ENCODE data around the gene DPP6. TPM values are rescaled to one million over a fixed set of nuclear protein-coding genes. Genes with fewer than 3 reads are reported as not detected.

Gene DPP6
- total RNA-seq, 2 experiments from 2014 or later, result not detected

DNA sequence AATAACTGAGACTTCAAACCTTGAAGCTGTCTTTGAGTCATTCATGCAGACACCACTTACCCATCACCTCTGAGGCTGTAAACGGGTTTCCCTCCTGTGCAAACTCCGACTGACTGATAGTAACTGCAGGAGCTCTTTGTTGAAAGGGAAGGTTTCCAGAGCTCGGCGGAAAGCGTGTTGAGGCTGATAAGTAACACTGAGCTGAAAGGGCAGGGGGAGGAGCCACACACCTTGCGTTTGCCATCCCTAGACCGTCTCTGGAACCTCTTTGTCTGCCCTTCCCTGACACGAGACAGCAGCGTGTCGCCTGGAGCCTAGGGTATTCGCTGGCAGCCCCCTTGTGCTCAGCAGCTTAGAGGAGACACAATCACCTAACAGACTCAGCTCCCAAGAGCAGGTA lies 816.7 kb downstream of the DPP6 start:
- CTCF ChIA-PET, result interaction anchor here (1.0 kb wide), 1 partner anchor 45 kb away, joined by 3 read pairs; no protein-coding TSS in a partner anchor
- no peak overlapping the region for H3K27ac Mint-ChIP-seq
- peaks cover 3% of the 10 kb centered on the region for H3K4me1 Mint-ChIP-seq (ENCODE audit: low read depth)
- no peak overlapping the region for H3K4me3 Mint-ChIP-seq
- intact Hi-C loops (cut with micrococcal nuclease), result no loop called here
- POLR2A ChIA-PET, result no interaction called here
- no peaks in the 10 kb centered on the region for H3K9me3 Mint-ChIP-seq
- no peaks in the 10 kb centered on the region for H3K36me3 Mint-ChIP-seq
- peaks cover 24% of the 10 kb centered on the region for H3K27me3 Mint-ChIP-seq
- no peak for DNase-seq

DNA sequence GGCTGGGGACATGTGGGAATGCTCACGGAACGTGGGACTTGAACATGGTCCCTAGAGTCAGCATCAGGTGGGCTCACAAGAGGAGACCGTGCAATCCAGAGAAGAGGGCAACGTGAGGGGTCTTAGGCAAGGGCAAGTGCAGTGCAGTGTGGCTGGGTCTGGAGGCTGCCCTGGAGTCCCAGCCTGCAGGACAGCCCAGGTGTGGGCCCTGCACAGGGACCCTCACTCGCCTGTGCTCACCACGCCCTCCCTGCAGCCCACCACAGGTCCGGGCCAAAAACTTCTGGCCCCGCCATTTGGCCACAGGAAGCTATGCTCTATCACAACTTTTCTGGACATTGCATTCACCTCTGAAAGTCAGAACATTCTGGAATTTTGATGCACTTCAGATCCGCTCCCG lies 817.2 kb downstream of the DPP6 start:
- Mint-ChIP-seq H3K4me3 (no peak overlapping the region), H3K4me1 (ENCODE audit: low read depth) (peaks cover 3% of the 10 kb centered on the region), H3K9me3 (no peaks in the 10 kb centered on the region), H3K27ac (no peak overlapping the region), H3K27me3 (peaks cover 21% of the 10 kb centered on the region), H3K36me3 (no peaks in the 10 kb centered on the region)
- CTCF ChIA-PET, result interaction anchor here (1.0 kb wide), 1 partner anchor 44 kb away, joined by 3 read pairs; no protein-coding TSS in a partner anchor
- no peak for DNase-seq
- intact Hi-C loops (cut with micrococcal nuclease), result no loop called here
- POLR2A ChIA-PET, result no interaction called here

DNA sequence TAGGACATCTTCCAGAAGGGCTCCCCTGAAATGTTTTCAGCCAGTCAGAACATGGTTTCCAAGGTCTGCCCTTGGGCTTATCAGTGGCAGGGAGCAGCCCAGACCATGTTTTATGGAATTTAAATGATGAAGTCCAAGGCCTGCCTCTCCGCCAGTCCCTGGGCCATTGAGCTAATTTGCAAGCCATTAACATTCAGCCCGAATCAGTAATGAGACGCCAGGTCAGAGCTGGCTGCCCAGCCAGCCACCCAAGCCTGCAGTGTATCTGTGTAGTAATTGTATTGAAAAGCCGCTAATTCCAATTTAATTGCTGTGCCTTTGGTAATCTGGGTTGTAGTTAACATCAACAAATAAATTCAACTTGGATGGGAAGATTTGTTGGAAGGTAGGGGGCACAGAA lies 819.3 kb downstream of the DPP6 start:
- DNase-seq, result no peak
- no peak overlapping the region for H3K4me3 Mint-ChIP-seq
- POLR2A ChIA-PET, result no interaction called here
- CTCF ChIA-PET, result no interaction called here
- intact Hi-C loops (cut with micrococcal nuclease), result no loop called here
- H3K27me3 Mint-ChIP-seq, result peaks cover 26% of the 10 kb centered on the region
- no peak overlapping the region for H3K27ac Mint-ChIP-seq
- no peaks in the 10 kb centered on the region for H3K9me3 Mint-ChIP-seq
- peaks cover 3% of the 10 kb centered on the region for H3K4me1 Mint-ChIP-seq (ENCODE audit: low read depth)
- H3K36me3 Mint-ChIP-seq, result no peaks in the 10 kb centered on the region

DNA sequence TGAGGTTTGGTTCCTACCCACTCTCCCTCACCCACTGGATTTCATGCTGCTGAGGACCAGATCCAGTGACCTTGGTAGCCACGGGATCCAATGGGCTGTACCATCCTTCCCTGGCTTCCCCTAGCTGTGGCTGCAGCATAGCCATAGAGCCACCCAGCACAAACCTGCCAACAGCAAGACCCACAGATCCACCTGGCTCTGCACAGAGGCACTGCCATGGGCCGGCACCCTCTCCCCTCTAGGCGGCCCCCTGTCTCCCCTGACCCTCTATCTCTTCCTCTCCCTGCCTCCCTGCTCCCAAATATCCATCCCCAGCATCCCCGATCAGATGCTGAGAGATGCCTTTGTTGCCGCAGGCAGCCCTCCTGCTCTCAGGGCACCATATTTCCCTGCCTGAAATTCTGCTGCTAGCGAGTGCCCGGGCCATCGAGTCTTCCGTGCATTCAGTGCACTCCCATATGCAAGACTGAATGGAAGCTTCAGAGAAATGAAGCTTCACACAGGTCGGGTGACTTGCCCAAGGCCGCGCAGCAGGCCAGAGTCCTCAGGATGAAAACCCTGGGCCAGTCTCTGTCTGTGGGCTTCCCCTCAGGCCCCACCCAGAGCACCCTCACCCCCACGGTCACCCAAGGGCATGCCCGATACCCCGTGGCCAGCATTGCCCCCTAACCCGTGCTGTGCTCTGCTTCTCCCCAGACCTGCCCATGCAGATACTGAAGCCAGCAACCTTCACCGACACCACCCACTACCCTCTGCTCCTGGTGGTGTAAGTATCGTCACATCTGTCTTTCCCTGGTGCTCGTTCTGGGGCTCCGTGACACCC lies 819.9 kb downstream of the DPP6 start:
- intact Hi-C loops (cut with micrococcal nuclease), result no loop called here
- Mint-ChIP-seq H3K27ac (no peak overlapping the region), H3K4me3 (no peak overlapping the region), H3K27me3 (peaks cover 23% of the 10 kb centered on the region), H3K36me3 (no peaks in the 10 kb centered on the region), H3K9me3 (no peaks in the 10 kb centered on the region), H3K4me1 (ENCODE audit: low read depth) (peaks cover 3% of the 10 kb centered on the region)
- ChIA-PET CTCF (no interaction called here), POLR2A (no interaction called here)
- DNase-seq, result no peak

DNA sequence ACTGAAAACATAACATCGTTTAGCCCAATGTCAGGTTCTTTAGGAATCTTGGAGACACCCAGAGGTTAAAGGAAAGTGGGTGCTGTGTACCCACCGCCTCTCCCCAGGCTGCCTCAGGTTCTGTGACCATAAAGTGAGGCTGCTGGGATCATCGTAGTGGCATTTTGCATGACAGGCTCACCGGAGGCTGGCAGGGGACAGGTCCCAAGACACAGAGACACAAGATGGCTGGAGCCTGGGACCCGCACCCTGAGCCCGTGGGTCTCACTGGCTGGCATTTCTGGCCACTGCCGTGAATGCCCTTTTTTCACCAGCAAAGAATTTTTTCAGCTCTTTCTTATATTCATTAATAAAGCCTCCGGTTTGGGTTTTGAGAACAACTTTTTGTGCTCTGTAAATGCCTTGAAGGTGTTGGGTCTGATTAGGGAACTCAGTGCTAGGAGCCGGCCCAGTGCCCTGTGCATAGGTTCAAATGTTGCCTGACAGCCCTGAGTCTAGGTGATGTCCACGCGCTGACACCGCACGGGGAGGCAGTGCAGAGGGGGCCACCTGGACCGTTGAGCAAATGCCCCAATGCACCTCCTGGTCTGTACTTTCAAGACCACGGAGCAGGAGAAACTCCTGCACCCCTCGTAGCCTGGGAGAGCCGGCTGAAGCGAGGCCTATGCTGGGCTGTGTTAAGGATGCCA lies 820.8 kb downstream of the DPP6 start:
- no peak overlapping the region for H3K27ac Mint-ChIP-seq
- DNase-seq, result no peak
- peaks cover 3% of the 10 kb centered on the region for H3K4me1 Mint-ChIP-seq (ENCODE audit: low read depth)
- H3K9me3 Mint-ChIP-seq, result no peaks in the 10 kb centered on the region
- ChIA-PET CTCF (no interaction called here), POLR2A (no interaction called here)
- H3K36me3 Mint-ChIP-seq, result no peaks in the 10 kb centered on the region
- no peak overlapping the region for H3K4me3 Mint-ChIP-seq
- H3K27me3 Mint-ChIP-seq, result peaks cover 19% of the 10 kb centered on the region
- intact Hi-C loops (cut with micrococcal nuclease), result no loop called here

DNA sequence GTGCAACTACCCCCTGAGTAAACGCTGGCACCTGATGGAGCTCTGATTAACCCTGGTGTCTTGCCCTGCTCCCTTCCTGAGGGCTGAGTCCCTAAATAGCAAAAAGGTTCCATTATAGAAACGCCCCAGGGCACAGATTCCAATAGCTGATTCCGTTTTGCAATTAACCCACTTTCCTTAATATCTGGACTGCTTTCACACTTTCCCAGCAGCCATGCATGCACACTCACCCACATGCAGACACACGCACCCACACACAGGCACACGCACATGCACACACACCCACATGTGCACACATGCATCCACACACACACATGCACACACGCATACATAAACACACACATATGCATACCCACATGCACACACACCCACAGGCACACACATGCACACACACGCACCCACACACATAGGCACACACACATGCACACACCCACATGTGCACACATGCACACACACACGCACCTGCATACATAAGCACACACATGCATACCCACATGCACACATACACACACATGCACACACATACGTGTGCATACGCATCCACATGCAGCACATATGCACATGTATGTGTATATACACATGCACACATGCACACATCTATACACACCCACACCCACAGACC lies 821.4 kb downstream of the DPP6 start:
- Mint-ChIP-seq H3K4me1 (ENCODE audit: low read depth) (peaks cover 3% of the 10 kb centered on the region), H3K9me3 (no peaks in the 10 kb centered on the region), H3K36me3 (no peaks in the 10 kb centered on the region), H3K27ac (no peak overlapping the region), H3K4me3 (no peak overlapping the region), H3K27me3 (peaks cover 14% of the 10 kb centered on the region)
- CTCF ChIA-PET, result no interaction called here
- intact Hi-C loops (cut with micrococcal nuclease), result no loop called here
- POLR2A ChIA-PET, result no interaction called here
- no peak for DNase-seq

DNA sequence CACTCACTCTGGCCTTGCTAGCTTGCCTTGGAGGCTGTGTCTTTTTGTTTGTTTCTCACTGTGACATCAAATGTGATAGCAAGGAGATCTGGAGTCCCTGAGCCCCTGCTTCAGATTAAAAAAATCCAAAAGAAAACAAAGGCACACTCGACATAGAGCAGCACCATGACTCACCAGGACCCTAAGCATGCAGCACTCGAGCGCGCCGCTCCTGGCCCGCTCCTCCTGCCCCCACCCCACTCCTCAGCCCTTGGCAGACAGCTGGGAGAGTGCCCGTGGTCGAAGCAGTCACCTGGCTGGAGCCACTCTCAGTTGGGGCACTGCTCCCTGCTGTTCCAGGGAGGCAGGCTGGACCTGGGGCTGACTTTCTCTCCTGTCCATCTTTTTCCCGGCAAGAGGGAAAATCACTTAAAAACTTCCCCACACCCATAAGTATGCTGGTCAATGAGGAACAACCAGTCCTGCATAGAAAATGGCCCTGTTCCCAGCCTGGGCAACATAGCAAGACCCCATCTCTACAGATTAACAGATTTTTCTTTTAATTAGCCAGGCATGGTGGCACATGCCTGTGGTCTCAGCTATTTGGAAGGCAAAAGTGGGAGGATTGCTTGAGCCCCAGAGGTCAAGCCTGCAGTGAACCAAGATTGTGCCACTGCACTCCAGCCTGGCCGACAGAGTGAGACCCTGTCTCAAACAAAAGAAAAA lies 822.4 kb downstream of the DPP6 start:
- POLR2A ChIA-PET, result no interaction called here

DNA sequence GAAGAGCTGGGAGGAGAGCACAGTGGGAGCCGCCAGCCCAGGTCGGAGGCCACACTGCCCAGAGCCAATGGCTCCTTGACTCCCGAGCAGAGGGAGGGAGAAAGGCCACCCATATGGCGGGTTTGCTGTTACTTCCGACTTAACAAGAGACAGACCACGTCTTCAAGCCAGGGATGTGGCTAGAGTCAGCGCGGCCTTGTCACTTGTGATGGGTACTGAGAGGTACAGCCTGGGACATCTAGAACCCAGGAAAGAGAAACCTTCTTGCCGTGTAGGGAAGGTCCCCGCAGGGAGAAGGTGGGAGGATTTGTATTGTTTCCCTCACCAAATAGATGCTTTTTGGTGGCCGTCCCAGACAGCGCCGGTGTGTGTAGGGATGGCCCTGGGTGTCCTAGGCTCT lies 823.1 kb downstream of the DPP6 start:
- Mint-ChIP-seq H3K9me3 (no peaks in the 10 kb centered on the region), H3K36me3 (no peaks in the 10 kb centered on the region), H3K27ac (no peak overlapping the region), H3K27me3 (peaks cover 6% of the 10 kb centered on the region), H3K4me1 (ENCODE audit: low read depth) (no peaks in the 10 kb centered on the region), H3K4me3 (no peak overlapping the region)
- intact Hi-C loops (cut with micrococcal nuclease), result no loop called here
- no peak for DNase-seq
- POLR2A ChIA-PET, result no interaction called here
- CTCF ChIA-PET, result no interaction called here

More for the DNA sequence above, 822.4 kb downstream of the DPP6 start:
- H3K36me3 Mint-ChIP-seq, result no peaks in the 10 kb centered on the region
- H3K27me3 Mint-ChIP-seq, result peaks cover 6% of the 10 kb centered on the region
- no peaks in the 10 kb centered on the region for H3K4me1 Mint-ChIP-seq (ENCODE audit: low read depth)
- no peaks in the 10 kb centered on the region for H3K9me3 Mint-ChIP-seq
- no peak overlapping the region for H3K27ac Mint-ChIP-seq
- intact Hi-C loops (cut with micrococcal nuclease), result no loop called here
- CTCF ChIA-PET, result no interaction called here
- no peak overlapping the region for H3K4me3 Mint-ChIP-seq
- DNase-seq, result no peak

DNA sequence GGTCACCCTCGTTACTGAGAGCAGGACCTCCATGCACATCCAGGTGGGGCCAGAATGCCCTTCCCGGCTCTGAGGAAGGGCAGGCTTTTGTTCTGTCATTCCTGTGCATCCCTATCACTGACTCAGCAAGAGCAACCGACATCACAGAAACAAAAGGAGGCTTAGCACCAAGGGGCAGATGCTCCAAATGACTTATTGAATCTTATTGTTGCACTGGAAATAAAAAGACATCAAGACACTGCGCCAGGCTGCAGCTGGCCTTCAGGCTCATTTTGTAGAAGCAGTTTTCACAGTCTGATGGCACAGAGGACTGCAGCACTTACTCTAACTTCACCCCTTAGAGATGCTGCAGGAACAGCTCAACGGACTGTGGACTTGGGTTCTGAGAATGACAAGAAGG lies 824.3 kb downstream of the DPP6 start:
- no peak overlapping the region for H3K27ac Mint-ChIP-seq
- no peaks in the 10 kb centered on the region for H3K36me3 Mint-ChIP-seq
- H3K4me3 Mint-ChIP-seq, result no peak overlapping the region
- intact Hi-C loops (cut with micrococcal nuclease), result no loop called here
- no peaks in the 10 kb centered on the region for H3K4me1 Mint-ChIP-seq (ENCODE audit: low read depth)
- CTCF ChIA-PET, result no interaction called here
- peaks cover 6% of the 10 kb centered on the region for H3K27me3 Mint-ChIP-seq
- H3K9me3 Mint-ChIP-seq, result no peaks in the 10 kb centered on the region
- POLR2A ChIA-PET, result no interaction called here
- no peak for DNase-seq

DNA sequence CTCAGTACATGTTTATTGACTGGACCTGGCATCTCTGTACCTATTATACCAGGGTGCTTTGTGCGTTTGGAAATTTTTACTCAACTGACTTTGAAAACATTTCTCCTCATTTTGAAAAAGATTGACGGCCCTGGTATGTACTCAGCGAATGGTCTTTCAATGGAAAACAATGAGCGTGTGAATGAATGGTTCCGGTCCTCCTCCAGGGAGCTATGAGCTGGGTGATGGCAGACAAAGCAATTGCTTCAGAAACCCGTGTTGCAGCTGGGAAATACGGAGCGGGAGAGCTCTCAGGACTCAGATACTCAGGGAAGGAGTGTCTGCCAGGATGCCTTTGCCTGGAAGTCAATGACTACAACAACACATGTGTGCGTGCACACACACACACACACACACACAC lies 824.8 kb downstream of the DPP6 start:
- CTCF ChIA-PET, result no interaction called here
- Mint-ChIP-seq H3K4me1 (ENCODE audit: low read depth) (no peaks in the 10 kb centered on the region), H3K36me3 (no peaks in the 10 kb centered on the region), H3K27ac (no peak overlapping the region), H3K27me3 (peaks cover 5% of the 10 kb centered on the region), H3K9me3 (no peaks in the 10 kb centered on the region), H3K4me3 (no peak overlapping the region)
- DNase-seq, result no peak
- POLR2A ChIA-PET, result no interaction called here
- intact Hi-C loops (cut with micrococcal nuclease), result no loop called here

DNA sequence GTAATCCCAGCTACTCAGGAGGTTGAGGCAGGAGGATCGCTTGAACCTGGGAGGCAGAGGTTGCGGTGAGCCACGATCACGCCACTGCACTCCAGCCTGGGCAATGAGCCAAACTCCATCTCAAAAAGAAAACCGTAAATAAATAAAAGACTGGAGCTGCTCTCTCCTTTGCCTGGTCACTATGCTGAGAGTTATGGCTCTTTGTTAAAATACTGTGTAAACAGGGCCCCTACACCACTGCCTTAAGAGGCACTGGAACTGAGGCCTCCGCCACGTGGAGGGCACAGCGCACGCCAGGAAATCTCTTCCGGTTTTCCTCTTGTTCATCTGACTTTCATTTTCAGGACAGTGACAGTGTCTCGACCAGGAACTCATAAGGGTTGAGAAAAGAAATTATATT lies 827.4 kb downstream of the DPP6 start:
- Mint-ChIP-seq H3K27me3 (peaks cover 5% of the 10 kb centered on the region), H3K4me3 (no peak overlapping the region), H3K27ac (no peak overlapping the region), H3K36me3 (no peaks in the 10 kb centered on the region), H3K9me3 (no peaks in the 10 kb centered on the region), H3K4me1 (ENCODE audit: low read depth) (no peaks in the 10 kb centered on the region)
- no peak for DNase-seq
- ChIA-PET CTCF (no interaction called here), POLR2A (no interaction called here)
- intact Hi-C loops (cut with micrococcal nuclease), result no loop called here

DNA sequence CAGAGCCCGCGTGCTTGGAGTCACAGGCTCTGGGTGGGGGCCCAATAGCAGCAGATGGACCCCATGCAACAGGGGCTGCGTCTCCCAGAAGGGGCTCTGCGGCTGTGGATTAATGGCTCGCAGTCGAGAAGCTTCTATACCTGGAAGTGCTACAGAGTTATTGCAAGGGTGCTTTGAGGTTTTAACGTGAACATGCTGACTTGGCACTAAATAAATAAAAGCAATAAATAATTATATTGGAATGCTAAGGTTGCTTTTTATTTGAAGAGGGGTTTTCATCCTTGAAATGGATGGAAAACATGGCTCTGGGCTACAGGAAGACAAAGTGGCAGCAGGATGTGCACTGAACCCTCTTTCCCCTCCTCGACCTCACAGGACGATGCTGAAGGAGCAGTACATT lies 828.3 kb downstream of the DPP6 start:
- no peaks in the 10 kb centered on the region for H3K36me3 Mint-ChIP-seq
- intact Hi-C loops (cut with micrococcal nuclease), result no loop called here
- ChIA-PET CTCF (no interaction called here), POLR2A (no interaction called here)
- no peak for DNase-seq
- no peaks in the 10 kb centered on the region for H3K4me1 Mint-ChIP-seq (ENCODE audit: low read depth)
- H3K27ac Mint-ChIP-seq, result no peak overlapping the region
- H3K4me3 Mint-ChIP-seq, result no peak overlapping the region
- H3K27me3 Mint-ChIP-seq, result peaks cover 5% of the 10 kb centered on the region
- no peaks in the 10 kb centered on the region for H3K9me3 Mint-ChIP-seq
